ENCODE data around the gene DDX59. TPM values are rescaled to one million over a fixed set of nuclear protein-coding genes. Genes with fewer than 3 reads are reported as not detected.
"Not testable (repeated sequence)": the region's sequence is repeated elsewhere in the genome, so short reads cannot be mapped to it uniquely, and the experiment has no call there.

DDX59 gene
- total RNA-seq, 2 experiments from 2014 or later = 24.1 to 27.8 TPM

GRCh38 chr1:200642481-200642880 lies 27.2 kb downstream of the DDX59 start:
- POLR2A ChIA-PET = interaction anchor here (1.1 kb wide), 1 partner anchor 10 kb away, joined by 3 read pairs; no protein-coding TSS in a partner anchor
- Mint-ChIP-seq H3K4me3 (no peak overlapping the region), H3K36me3 (ENCODE audit: low read depth) (peaks cover 26% of the 10 kb centered on the region), H3K9me3 (ENCODE audit: insufficient read depth) (no peaks in the 10 kb centered on the region), H3K27me3 (ENCODE audit: low read depth) (no peaks in the 10 kb centered on the region), H3K27ac (no peak overlapping the region), H3K4me1 (ENCODE audit: low read depth) (no peaks in the 10 kb centered on the region)
- CTCF ChIA-PET = interaction anchor here (1.0 to 1.5 kb wide), 2 partner anchors 16 to 20 kb away, joined by 4 read pairs; no protein-coding TSS in a partner anchor
- DNase-seq = no peak
- ATAC-seq = no peak

- DNase-seq (no peak), ATAC-seq (no peak)
- H3K4me3 Mint-ChIP-seq = no peak overlapping the region
- H3K27ac Mint-ChIP-seq = no peak overlapping the region
- H3K36me3 Mint-ChIP-seq (ENCODE audit: low read depth) = peaks cover 14% of the 10 kb centered on the region
- no peaks in the 10 kb centered on the region for H3K9me3 Mint-ChIP-seq (ENCODE audit: insufficient read depth)
- CTCF ChIA-PET = no interaction called here
- POLR2A ChIA-PET = no interaction called here
- no peaks in the 10 kb centered on the region for H3K27me3 Mint-ChIP-seq (ENCODE audit: low read depth)
- H3K4me1 Mint-ChIP-seq (ENCODE audit: low read depth) = no peaks in the 10 kb centered on the region
Measured at GRCh38 chr1:200640963-200641401, 28.7 kb downstream of the DDX59 start.

- ChIA-PET POLR2A (interaction anchor here (0.6 kb wide), 1 partner anchor 111 kb away, joined by 3 read pairs; no protein-coding TSS in a partner anchor), CTCF (no interaction called here)
- Mint-ChIP-seq H3K4me1 (ENCODE audit: low read depth) (no peaks in the 10 kb centered on the region), H3K36me3 (ENCODE audit: low read depth) (peaks cover 12% of the 10 kb centered on the region), H3K4me3 (no peak overlapping the region), H3K27me3 (ENCODE audit: low read depth) (no peaks in the 10 kb centered on the region), H3K27ac (no peak overlapping the region), H3K9me3 (ENCODE audit: insufficient read depth) (no peaks in the 10 kb centered on the region)
- ATAC-seq = no peak
- no peak for DNase-seq
Measured at GRCh38 chr1:200640373-200640962, 29.2 kb downstream of the DDX59 start.

- no peak overlapping the region for H3K4me3 Mint-ChIP-seq
- peaks cover 8% of the 10 kb centered on the region for H3K36me3 Mint-ChIP-seq (ENCODE audit: low read depth)
- H3K27me3 Mint-ChIP-seq (ENCODE audit: low read depth) = no peaks in the 10 kb centered on the region
- DNase-seq (no peak), ATAC-seq (no peak)
- ChIA-PET CTCF (no interaction called here), POLR2A (no interaction called here)
- no peak overlapping the region for H3K27ac Mint-ChIP-seq
- H3K4me1 Mint-ChIP-seq (ENCODE audit: low read depth) = no peaks in the 10 kb centered on the region
- no peaks in the 10 kb centered on the region for H3K9me3 Mint-ChIP-seq (ENCODE audit: insufficient read depth)
Measured at GRCh38 chr1:200638073-200638472, 31.6 kb downstream of the DDX59 start.

- peaks cover 6% of the 10 kb centered on the region for H3K36me3 Mint-ChIP-seq (ENCODE audit: low read depth)
- H3K4me1 Mint-ChIP-seq (ENCODE audit: low read depth) = no peaks in the 10 kb centered on the region
- POLR2A ChIA-PET = no interaction called here
- DNase-seq (no peak), ATAC-seq (no peak)
- CTCF ChIA-PET = interaction anchor here (1.5 to 1.8 kb wide), 2 partner anchors 15 to 167 kb away, joined by 4 to 6 read pairs; no protein-coding TSS in a partner anchor
- no peak overlapping the region for H3K4me3 Mint-ChIP-seq
- H3K27ac Mint-ChIP-seq = no peak overlapping the region
- no peaks in the 10 kb centered on the region for H3K27me3 Mint-ChIP-seq (ENCODE audit: low read depth)
- no peaks in the 10 kb centered on the region for H3K9me3 Mint-ChIP-seq (ENCODE audit: insufficient read depth)
Measured at GRCh38 chr1:200636681-200637080, 33.0 kb downstream of the DDX59 start.

- ChIA-PET POLR2A (no interaction called here), CTCF (interaction anchor here (1.2 to 1.4 kb wide), 3 partner anchors 9 to 141 kb away, joined by 4 to 8 read pairs (median 4); no protein-coding TSS in a partner anchor)
- Mint-ChIP-seq H3K4me3 (no peak overlapping the region), H3K36me3 (ENCODE audit: low read depth) (no peaks in the 10 kb centered on the region), H3K9me3 (ENCODE audit: insufficient read depth) (no peaks in the 10 kb centered on the region), H3K27me3 (ENCODE audit: low read depth) (peaks cover 2% of the 10 kb centered on the region), H3K27ac (no peak overlapping the region), H3K4me1 (ENCODE audit: low read depth) (no peaks in the 10 kb centered on the region)
- DNase-seq (no peak), ATAC-seq (no peak)
Measured at GRCh38 chr1:200634261-200635122, 35.2 kb downstream of the DDX59 start.

GRCh38 chr1:200631375-200631774 lies 38.3 kb downstream of the DDX59 start:
- ATAC-seq (no peak), DNase-seq (no peak)
- H3K9me3 Mint-ChIP-seq (ENCODE audit: insufficient read depth) = no peaks in the 10 kb centered on the region
- ChIA-PET POLR2A (no interaction called here), CTCF (no interaction called here)
- H3K27me3 Mint-ChIP-seq (ENCODE audit: low read depth) = peaks cover 3% of the 10 kb centered on the region
- H3K4me1 Mint-ChIP-seq (ENCODE audit: low read depth) = peaks cover 20% of the 10 kb centered on the region
- no peaks in the 10 kb centered on the region for H3K36me3 Mint-ChIP-seq (ENCODE audit: low read depth)
- H3K27ac Mint-ChIP-seq = no peak overlapping the region
- no peak overlapping the region for H3K4me3 Mint-ChIP-seq

- ATAC-seq; DNase-seq; H3K27me3 Mint-ChIP-seq (ENCODE audit: low read depth); H3K4me3 Mint-ChIP-seq; CTCF ChIA-PET; H3K9me3 Mint-ChIP-seq (ENCODE audit: insufficient read depth); H3K36me3 Mint-ChIP-seq (ENCODE audit: low read depth); H3K27ac Mint-ChIP-seq; POLR2A ChIA-PET: not testable (repeated sequence)
- peaks cover 24% of the 10 kb centered on the region for H3K4me1 Mint-ChIP-seq (ENCODE audit: low read depth)
Measured at GRCh38 chr1:200630515-200630899, 39.2 kb downstream of the DDX59 start.

- Mint-ChIP-seq H3K9me3 (ENCODE audit: insufficient read depth) (no peaks in the 10 kb centered on the region), H3K27ac (no peak overlapping the region), H3K4me3 (no peak overlapping the region), H3K36me3 (ENCODE audit: low read depth) (no peaks in the 10 kb centered on the region), H3K27me3 (ENCODE audit: low read depth) (peaks cover 3% of the 10 kb centered on the region), H3K4me1 (ENCODE audit: low read depth) (peaks cover 30% of the 10 kb centered on the region)
- DNase-seq = no peak
- CTCF ChIA-PET = no interaction called here
- ATAC-seq = no peak
- POLR2A ChIA-PET = no interaction called here
Measured at GRCh38 chr1:200629876-200630514, 39.7 kb downstream of the DDX59 start.

- Mint-ChIP-seq H3K27me3 (ENCODE audit: low read depth) (peaks cover 3% of the 10 kb centered on the region), H3K4me3 (no peak overlapping the region), H3K9me3 (ENCODE audit: insufficient read depth) (no peaks in the 10 kb centered on the region), H3K27ac (peak overlapping the region; percentile 35), H3K36me3 (ENCODE audit: low read depth) (no peaks in the 10 kb centered on the region), H3K4me1 (ENCODE audit: low read depth) (peaks cover 36% of the 10 kb centered on the region)
- peak; percentile 40 for DNase-seq
- CTCF ChIA-PET = interaction anchor here (0.9 to 1.4 kb wide), 2 partner anchors 42 to 69 kb away, joined by 3 to 5 read pairs; partner anchors contain the start of gene DDX59
- peak; percentile 62 for ATAC-seq
- POLR2A ChIA-PET = interaction anchor here (1.0 to 2.3 kb wide), 2 partner anchors 30 to 41 kb away, joined by 4 to 22 read pairs; partner anchors contain the start of gene DDX59
Measured at GRCh38 chr1:200628223-200628881, 41.4 kb downstream of the DDX59 start.

- Mint-ChIP-seq H3K9me3 (ENCODE audit: insufficient read depth) (no peaks in the 10 kb centered on the region), H3K4me3 (no peak overlapping the region), H3K36me3 (ENCODE audit: low read depth) (no peaks in the 10 kb centered on the region), H3K27ac (peak overlapping the region; percentile 35), H3K4me1 (ENCODE audit: low read depth) (peaks cover 41% of the 10 kb centered on the region), H3K27me3 (ENCODE audit: low read depth) (peaks cover 3% of the 10 kb centered on the region)
- POLR2A ChIA-PET = interaction anchor here (0.7 to 2.3 kb wide), 3 partner anchors 31 to 117 kb away, joined by 4 to 22 read pairs (median 4); partner anchors contain the start of gene DDX59
- ATAC-seq (no peak), DNase-seq (no peak)
- CTCF ChIA-PET = interaction anchor here (0.6 to 1.4 kb wide), 4 partner anchors 42 to 79 kb away, joined by 3 to 5 read pairs (median 3); partner anchors contain the start of gene DDX59
Measured at GRCh38 chr1:200627575-200628222, 42.0 kb downstream of the DDX59 start.
